HG03558 (cell line): ENCODE results near the gene TNPO2.
"Not testable (repeated sequence)": the region's sequence is repeated elsewhere in the genome, so short reads cannot be mapped to it uniquely, and the experiment has no call there.

ENCODE experiments used
- ATAC-seq: cut with Tn5 transposase; IDR thresholded peaks from one replicate; pipeline ENCODE4 v1.9.1; 2021; ENCODE audit warnings: moderate number of reproducible peaks; ENCODE audit not compliant: unreplicated experiment; ENCODE audit errors: extremely low read depth

TNPO2 gene

DNA sequence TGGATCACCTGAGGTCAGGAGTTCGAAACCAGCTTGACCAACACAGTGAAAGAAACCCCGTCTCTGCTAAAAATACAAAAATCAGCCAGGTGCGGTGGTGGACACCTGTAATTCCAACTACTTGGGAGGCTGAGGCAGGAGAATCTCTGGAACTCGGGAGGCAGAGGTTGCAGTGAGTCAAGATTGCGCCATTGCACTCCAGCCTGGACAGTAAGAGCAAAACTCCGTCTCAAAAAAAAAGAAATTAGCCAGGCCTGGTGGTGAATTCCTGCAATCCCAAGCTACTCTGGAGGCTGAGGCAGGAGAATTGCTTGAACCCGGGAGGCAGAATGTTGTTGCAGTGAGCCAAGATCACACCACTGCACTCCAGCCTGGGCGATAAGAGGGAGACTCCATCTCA lies 15.1 kb downstream of the TNPO2 start:
- ATAC-seq, result no peak

DNA sequence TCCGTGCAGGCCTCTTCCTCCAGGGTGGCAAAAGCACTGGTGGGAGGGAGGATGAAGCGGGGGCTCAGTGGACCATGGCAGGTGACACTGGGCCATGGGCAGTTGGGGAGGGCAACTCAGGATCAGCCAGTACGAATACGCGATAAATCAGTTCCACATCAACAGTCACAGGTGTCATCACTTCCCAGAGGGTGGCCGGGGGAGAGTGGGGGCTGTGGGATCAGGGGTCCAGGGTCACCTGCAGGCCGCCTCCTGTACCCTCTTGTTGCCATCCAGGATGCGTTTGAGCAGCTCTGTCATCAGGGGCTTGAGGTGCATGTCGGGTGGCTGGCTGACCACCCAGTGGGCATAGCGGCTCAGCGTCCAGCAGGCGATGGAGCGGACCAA lies 17.4 kb downstream of the TNPO2 start:
- ATAC-seq, result no peak

DNA sequence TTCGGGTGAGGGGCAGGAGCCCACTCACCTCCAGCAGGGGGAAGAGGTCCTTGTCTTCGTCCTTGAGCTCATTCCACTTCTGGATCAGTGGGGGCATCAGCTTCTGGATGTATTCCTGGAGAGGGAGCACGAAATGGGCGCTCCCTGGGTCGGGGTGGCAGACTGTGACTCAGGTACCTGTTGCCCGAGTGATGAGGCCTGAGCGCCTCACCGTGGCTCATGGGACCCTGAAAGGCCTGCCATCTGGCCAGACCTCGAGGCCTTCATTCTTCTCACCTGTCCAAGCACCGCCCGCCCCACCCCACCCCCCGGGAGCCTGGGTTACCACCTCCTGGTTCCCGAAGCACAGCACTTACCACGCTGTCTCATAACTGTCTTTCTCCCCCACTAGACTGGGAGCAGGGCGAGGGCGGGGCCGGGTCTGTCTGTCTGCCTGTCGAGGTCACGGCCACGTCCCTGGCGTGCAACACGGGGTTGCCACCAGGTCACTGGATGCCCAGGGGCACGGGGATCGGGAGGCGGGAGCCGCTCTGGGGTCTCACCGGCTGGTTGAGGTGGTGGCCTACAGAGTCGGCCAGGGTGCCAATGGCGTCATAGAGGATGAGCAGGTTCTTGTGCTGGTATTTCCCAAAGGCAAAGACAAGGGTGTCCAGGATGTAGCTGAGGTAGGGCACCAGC lies 17.9 kb downstream of the TNPO2 start:
- no peak for ATAC-seq

- no peak for ATAC-seq
Observed at GRCh38 chr19:12705169-12705568, 18.6 kb downstream of the TNPO2 start.

- no peak for ATAC-seq
Observed at GRCh38 chr19:12703046-12703445, 20.7 kb downstream of the TNPO2 start.

GRCh38 chr19:12701596-12702282 lies 22.0 kb downstream of the TNPO2 start:
- no peak for ATAC-seq

DNA sequence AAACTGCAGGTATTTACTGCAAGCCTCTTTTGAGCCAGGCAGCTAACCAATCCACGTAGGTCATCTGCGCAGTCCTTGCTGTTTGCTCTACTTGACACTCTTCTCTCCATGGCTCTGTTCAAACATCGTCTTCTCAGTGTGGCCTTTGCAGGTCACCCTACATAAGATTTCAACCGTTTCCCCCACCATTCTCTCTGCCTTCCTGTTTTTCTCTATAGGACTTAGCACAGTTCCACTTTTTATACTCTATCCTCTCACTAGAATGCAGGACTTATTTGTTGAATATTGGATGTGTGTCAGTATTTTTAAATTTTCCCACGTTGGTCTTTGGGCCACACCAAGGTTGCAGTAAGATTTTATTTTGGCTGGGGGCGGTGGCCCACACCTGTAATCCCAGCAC lies 25.6 kb downstream of the TNPO2 start:
- no peak for ATAC-seq

DNA sequence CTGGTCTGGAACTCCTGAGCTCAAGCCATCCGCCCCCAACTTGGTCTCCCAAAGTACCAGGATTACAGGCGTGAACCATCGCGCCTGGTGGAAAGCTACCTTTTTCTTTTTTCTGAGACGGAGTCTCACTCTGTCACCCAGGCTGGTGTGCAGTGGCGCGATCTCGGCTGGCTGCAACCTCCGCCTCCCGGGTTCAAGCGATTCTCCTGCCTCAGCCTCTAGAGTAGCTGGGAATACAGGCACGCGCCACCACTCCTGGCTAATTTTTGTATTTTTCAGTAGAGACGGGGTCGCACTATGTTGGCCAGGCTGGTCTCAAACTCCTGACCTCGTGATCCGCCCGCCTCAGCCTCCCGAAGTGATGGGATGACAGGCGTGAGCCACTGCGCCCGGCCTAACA lies 26.3 kb downstream of the TNPO2 start:
- not testable (repeated sequence) for ATAC-seq

DNA sequence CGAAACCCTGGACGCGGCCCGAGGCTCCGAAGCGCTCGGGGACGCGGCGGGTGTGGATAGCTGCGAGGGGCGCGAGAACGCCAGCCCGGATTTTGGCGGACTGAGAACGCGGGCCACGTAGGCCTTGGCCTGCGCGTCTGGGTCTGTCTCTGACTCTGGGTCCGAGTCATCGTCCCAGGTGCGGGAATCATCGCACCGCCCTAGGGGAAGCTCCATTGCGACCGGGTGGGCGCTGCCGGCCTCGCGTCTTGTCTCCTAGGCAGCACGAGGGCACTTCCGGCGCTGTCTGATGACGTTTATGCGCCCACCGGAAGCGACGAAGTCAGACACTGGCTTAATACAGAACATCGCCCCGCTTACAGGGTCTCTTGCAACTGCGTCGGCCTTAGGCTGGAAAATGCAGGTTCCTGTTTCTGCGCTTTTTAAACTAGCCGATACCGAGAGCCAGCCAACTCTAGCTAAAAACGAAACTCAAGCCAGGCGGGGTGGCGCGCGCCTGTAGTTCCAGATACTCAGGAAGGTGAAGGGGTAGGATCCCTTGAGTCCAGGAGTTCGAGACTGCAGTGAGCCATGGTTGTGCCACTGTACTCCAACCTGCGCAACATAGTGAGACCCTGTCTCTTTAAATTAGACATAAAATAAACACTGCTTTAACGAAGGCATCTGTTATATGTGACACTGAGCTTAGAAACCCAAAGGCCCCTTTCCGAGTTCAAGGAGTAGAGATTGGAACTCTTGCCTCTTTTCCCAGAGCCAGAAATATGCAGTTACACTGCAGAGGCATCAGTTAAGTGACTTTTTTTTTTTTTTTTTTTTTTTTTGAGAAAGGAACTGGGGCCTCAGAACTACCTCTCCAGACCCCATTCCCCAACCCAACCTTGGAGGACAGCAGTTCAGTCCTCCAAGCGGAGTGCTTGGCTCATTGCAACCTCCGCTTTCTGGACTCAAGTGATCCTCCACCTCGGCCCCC lies 27.1 kb downstream of the TNPO2 start, which contains the start of gene FBXW9:
TSS of gene FBXW9 (minus strand) at position 266 of the 970 bp plus-strand sequence. CDS start at position 216, 50 bp downstream.
- no peak for ATAC-seq

GRCh38 chr19:12695997-12696365 lies 27.8 kb downstream of the TNPO2 start:
- ATAC-seq, result no peak

DNA sequence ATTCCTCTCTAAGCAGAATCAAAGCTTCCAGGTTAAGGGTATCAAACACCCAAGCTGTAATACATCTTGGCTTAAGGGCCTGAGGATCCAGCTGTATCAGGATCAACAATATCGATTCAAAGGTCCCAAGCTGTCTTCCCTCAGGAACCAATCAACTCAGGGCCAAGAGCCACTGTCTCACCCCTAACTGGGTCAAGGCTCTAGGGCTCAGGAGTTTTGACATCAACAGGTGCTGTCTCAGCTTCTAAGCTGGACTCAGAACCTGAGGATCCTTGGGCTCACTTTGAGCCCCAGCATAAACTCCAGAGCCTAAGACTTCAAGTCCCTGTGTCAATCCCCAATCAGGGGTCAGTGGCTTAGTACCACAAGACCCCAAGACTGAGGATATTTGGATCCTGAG lies 28.2 kb downstream of the TNPO2 start:
- no peak for ATAC-seq

DNA sequence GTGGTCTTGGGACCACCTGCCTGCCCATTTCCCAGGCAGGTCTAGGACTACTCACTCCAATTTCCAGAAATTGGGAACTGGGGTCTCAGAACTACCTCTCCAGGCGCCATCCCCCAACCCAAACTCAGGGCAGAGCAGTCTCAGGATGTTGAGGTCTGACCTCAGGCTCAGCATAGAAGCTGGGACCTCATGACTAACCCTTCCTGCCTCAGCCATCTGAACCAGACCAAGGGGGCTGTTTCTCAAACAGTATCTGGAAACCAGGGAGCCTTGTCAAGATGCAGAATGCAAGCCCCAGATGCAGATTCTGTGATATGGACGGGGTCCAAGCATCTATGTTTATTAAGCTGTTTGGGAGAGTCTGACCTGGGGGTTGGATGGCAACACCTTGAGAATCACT lies 28.6 kb downstream of the TNPO2 start:
- ATAC-seq, result no peak

DNA sequence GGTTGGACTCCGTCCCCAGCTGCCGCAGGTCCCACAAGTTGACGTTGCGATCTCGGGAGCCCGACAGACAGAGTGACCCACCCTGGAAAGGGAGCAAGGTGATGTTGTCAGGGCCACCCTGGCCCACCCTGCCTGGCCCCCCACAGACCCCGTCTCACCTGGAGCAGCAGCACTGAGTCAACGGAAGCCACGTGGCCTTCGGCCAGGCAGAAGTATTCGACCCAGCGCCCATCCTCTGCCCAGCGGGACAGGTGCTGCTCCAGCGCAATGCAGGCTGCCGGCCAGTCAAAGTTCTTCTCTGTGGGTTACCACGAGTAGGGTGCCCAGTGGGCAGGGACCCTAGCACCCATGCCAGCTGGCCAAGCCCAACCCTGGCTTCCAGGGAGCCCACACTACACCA lies 29.1 kb downstream of the TNPO2 start:
- no peak for ATAC-seq

DNA sequence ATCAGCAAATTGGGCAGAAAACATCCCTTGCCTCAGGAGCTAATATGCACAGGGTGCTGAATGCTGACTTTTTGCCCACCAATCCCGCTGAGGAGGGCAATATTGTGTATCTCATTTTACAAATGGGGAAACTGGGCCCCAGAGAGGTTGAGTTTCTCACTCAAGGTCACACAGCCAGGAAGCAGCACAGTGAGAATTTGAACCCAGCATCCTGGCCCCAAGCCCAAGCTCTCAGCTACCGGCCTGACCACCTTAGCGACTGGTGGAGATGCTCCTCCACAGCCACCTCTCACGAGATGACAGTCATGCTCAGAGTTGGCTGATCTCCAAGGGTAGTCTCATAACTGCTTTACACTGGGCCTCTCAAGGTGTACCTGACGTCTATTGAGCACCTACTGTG lies 30.8 kb downstream of the TNPO2 start:
- ATAC-seq, result no peak

GRCh38 chr19:12689581-12690216 lies 34.0 kb downstream of the TNPO2 start:
- ATAC-seq, result no peak

DNA sequence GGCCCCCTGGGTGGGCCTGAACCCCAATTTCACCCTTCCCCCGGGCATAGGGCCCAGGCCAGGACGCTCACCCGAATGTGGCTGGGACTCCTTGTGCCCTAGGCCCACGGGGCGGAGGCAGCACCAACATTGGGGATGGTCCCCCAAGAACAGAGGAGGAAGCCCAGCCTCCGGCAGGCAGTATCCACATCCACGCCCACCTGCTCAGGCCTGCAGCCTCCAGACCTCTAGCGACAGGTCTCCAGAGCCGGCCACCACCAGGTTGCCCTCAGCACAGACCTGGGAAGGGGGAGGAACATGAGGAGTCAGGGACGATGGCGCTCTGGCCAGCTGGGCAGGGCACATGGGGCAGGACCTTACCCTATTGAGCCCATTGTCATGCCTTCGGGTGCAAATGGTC lies 34.7 kb downstream of the TNPO2 start:
- ATAC-seq, result no peak

DNA sequence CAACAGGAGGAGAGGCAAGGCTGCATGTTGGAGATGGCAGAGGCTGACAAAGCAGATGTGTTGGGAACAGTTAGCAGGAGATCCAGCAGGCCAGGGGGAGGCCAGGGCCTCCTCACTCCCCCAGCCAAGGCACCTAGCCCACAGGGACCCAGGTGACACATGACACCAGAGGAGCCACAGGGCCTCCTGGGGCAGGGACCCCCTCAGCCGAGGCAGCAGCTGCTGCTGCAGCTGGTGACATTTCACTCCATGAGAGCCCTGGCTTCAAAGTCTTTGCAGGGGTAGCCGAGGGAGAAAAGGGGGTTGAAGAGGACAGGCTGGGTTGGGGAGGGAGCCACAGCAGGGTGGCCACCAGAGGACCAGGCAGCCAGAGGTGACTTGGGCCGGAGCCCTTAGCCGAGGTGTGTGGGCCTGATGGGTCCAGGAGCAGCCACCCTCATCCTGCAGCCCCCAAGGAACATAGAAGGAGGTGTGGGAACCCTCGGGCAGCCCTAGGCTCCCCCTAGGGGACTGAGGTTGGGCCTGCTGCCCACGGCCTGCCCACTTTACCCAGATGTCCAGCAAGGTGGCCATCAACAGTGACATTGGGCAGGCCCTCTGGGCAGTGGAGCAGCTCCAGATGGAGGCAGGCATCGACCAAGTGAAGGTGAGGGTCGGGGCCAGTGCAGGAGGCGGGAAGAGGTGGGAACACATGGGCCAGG lies 36.1 kb downstream of the TNPO2 start, which contains the start of gene GNG14:
TSS of gene GNG14 (plus strand) at position 503 of the 701 bp plus-strand sequence. CDS start at position 554, 51 bp downstream.
- no peak for ATAC-seq

DNA sequence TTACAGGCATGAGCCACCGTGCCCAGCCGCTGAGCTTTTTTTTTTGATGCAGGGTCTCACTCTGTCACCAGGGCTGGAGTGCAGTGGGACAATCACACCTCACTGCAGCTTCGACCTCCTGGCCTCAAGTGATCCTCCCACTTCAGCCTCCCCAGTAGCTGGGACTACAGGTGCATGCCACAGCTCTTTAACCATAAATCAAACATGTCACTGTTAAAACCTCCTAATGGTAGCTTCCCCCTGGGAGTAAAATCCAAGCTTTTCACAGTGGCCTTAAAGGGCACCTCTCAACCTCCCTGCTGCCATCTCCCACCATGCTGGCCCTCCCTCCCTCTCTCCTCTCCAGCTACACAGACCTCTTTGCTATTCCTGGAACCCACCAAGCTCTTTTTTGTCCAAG lies 37.9 kb downstream of the TNPO2 start:
- no peak for ATAC-seq

DNA sequence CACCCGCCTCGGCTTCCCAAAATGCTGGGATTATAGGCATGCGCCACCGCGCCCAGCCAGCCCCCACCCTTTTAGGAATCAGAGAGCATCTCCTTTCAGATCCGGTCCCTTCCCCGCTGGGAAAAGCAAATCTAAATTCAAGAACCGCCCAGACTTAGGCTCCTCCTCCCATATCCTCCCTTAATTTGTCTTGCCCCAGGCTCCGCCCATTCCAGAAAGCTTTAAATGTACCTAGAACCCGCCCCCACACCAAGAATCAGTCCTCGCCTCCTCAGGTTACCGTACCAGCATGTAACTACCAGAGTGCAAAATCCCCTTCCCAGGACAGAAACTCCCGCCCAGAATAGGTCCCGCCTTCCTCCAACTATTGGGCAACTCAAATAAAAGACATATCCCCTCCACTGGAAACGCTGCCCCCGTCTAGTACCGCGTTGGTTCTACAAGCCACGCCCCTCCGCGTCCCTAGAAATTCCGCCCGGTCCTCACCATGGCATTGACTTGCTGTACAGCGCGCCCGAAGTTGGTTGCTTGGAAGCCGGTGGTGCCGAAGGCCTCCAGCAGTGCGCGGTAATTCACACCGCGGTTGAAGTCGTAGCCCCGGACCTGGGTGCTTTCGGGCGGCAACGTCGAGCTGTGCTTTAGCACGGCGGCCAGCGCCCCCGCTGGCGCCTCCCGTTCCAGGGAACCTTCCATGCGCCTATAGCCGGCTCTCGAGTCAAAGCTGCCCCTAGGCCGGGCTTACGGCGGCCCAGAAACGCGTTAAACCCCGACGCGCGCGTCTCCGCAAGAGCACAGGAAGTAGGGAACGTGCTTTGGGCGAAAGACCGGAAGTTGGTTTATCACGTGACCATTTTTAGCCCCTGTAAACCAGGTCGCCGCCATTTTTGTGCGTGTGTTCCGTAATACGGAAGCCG lies 42.4 kb downstream of the TNPO2 start, which contains the start of gene DHPS:
TSS of gene DHPS (minus strand) at position 807 of the 914 bp plus-strand sequence. CDS start at position 693, 114 bp downstream.
- ATAC-seq, result peak; percentile 55
